GM23338 (cell line): ENCODE measurements around the gene SFXN5. TPM values are rescaled to one million over a fixed set of nuclear protein-coding genes. Genes with fewer than 3 reads are reported as not detected.

ENCODE experiments used
- ATAC-seq: fragments of 200-7000 bp; cut with Tn5 transposase; 3 replicates; pipeline ENCODE4 v1.9.1; 2020
- DNase-seq: peaks from one replicate; pipeline ENCODE4 v3.0.0-alpha.2; 2015; ENCODE audit warnings: low spot score
- H2AFZ ChIP-seq: fragments of 200-600 bp; sonication (generic); 2 replicates; pipeline ENCODE4 v1.8.0; 2016; ENCODE audit warnings: antibody characterized with exemption, mild to moderate bottlenecking, moderate library complexity
- H3F3A ChIP-seq: fragments of 200-600 bp; sonication (generic); replicated peaks from 2 replicates; pipeline ENCODE4 v1.8.0; 2017; ENCODE audit warnings: antibody characterized with exemption, mixed run types, low read depth
- H3K27ac ChIP-seq: fragments of 200-600 bp; sonication (generic); 2 replicates; pipeline ENCODE4 v1.6.1; 2016; ENCODE audit warnings: low read depth
- H3K27me3 ChIP-seq: fragments of 200-600 bp; sonication (generic); 2 replicates; pipeline ENCODE4 v1.8.0; 2016; ENCODE audit warnings: mild to moderate bottlenecking, mixed run types, moderate library complexity; ENCODE audit not compliant: insufficient read depth
- H3K36me3 ChIP-seq: fragments of 200-600 bp; sonication (generic); 2 replicates; pipeline ENCODE4 v1.8.0; 2016; ENCODE audit warnings: mild to moderate bottlenecking; ENCODE audit not compliant: insufficient read depth
- H3K4me1 ChIP-seq: fragments of 200-600 bp; sonication (generic); 2 replicates; pipeline ENCODE4 v1.8.0; 2016; ENCODE audit warnings: mild to moderate bottlenecking, moderate library complexity; ENCODE audit not compliant: insufficient read depth
- H3K4me2 ChIP-seq: fragments of 200-600 bp; sonication (generic); 2 replicates; pipeline ENCODE4 v1.7.1; 2017; ENCODE audit warnings: mixed run types
- H3K4me3 ChIP-seq: fragments of 200-600 bp; sonication (generic); 2 replicates; pipeline ENCODE4 v1.6.1; 2016; ENCODE audit warnings: mixed run types
- H3K79me2 ChIP-seq: fragments of 200-600 bp; sonication (generic); replicated peaks from 2 replicates; pipeline ENCODE4 v1.8.0; 2017; ENCODE audit warnings: mild to moderate bottlenecking; ENCODE audit not compliant: insufficient read depth
- H3K9me2 ChIP-seq: fragments of 200-600 bp; sonication (generic); 2 replicates; pipeline ENCODE4 v1.8.0; 2017; ENCODE audit not compliant: insufficient read depth
- H4K20me1 ChIP-seq: fragments of 200-600 bp; sonication (generic); replicated peaks from 2 replicates; pipeline ENCODE4 v1.8.0; 2017; ENCODE audit warnings: mild to moderate bottlenecking; ENCODE audit not compliant: insufficient read depth
- H3K27ac Mint-ChIP-seq: 2 replicates; pipeline ENCODE4 v1.8.0; 2020; ENCODE audit warnings: inconsistent platforms, mild to moderate bottlenecking, moderate library complexity, mixed read lengths
- H3K27me3 Mint-ChIP-seq: 3 replicates; pipeline ENCODE4 v1.8.0; 2022; ENCODE audit warnings: low read depth, mild to moderate bottlenecking, moderate library complexity, mixed read lengths, inconsistent platforms; ENCODE audit not compliant: insufficient read depth, poor library complexity
- H3K36me3 Mint-ChIP-seq: 3 replicates; pipeline ENCODE4 v1.8.0; 2021; ENCODE audit warnings: low read depth, mild to moderate bottlenecking, inconsistent platforms, moderate library complexity, mixed read lengths
- H3K4me1 Mint-ChIP-seq: 3 replicates; pipeline ENCODE4 v1.8.0; 2020; ENCODE audit warnings: mild to moderate bottlenecking, inconsistent platforms, mixed read lengths
- H3K4me3 Mint-ChIP-seq: 3 replicates; pipeline ENCODE4 v1.8.0; 2021; ENCODE audit warnings: moderate library complexity, mild to moderate bottlenecking, inconsistent platforms, mixed read lengths
- H3K9me3 Mint-ChIP-seq: 3 replicates; pipeline ENCODE4 v1.8.0; 2020; ENCODE audit warnings: moderate library complexity, mild to moderate bottlenecking, inconsistent platforms, mixed read lengths
- CTCF ChIP-seq, 2 experiments: fragments of 200-600 bp in 1 of 2; sonication (generic) in 1 of 2; conservative IDR thresholded peaks; 2 replicates each; pipeline versions ENCODE4 v1.5.1 to v1.6.1; 2016 to 2017; ENCODE audit warnings: antibody characterized with exemption in 2 of 2, low read depth in 2 of 2, mild to moderate bottlenecking in 2 of 2, moderate library complexity in 1 of 2
- ZNF462 ChIP-seq: fragments of 250-450 bp; sonication (Bioruptor Pico); IDR thresholded peaks from 2 replicates; pipeline ENCODE4 v1.5.0; 2020; ENCODE audit warnings: mild to moderate bottlenecking, moderate library complexity
- polyA plus RNA-seq: library from polyadenylated mRNA; unstranded; fragments of >200 nt; fragmentation: Nextera tagmentation; extraction: Ambion mirVana; gene quantifications from 2 replicates; pipeline ENCODE4 v1.2.1, GENCODE V29; 2016
- total RNA-seq: library from RNA; depleted of rRNA; stranded (reverse); fragments of >200 nt; shearing (Covaris generic); gene quantifications from 2 replicates; pipeline ENCODE4 v1.2.3, GENCODE V29; 2014

The SFXN5 gene
- total and polyA plus RNA-seq, 2 experiments from 2014 or later, result 23.6 to 25.8 TPM

DNA sequence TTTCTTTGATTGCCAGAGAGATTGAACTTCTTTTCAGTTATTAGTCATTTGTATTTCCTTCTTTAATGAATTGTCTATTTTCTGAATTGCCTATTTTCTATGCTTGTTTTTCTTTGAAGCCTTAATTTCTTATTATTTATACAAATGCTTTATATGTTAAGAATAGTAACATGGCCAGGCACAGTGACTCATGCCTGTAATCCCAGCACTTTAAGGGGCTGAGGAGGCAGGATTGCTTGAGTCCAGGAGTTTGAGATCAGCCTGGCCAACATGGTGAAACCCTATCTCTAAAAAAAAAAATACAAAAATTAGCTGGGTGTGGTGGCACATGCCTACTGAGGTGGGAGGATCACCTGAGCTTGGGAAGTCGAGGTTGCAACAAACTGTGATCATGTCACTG lies 45.9 kb upstream of the SFXN5 start:
- Histone ChIP-seq H2AFZ (no peak overlapping the region), H3K4me1 (peaks cover 4% of the 10 kb centered on the region; the same call in 1 of the 2 replicates), H3F3A (0 out of 2 replicates have a peak, but pooled peaks cover 5% of the 10 kb centered on the region), H3K36me3 (no peaks in the 10 kb centered on the region; the same call in 1 of the 2 replicates), H3K4me2 (no peak overlapping the region), H3K27me3 (peaks cover 20% of the 10 kb centered on the region), H3K4me3 (no peak overlapping the region), H4K20me1 (no peaks in the 10 kb centered on the region), H3K27ac (no peak overlapping the region), H3K9me2 (no peaks in the 10 kb centered on the region), H3K79me2 (no peaks in the 10 kb centered on the region)
- H3K9me3 Mint-ChIP-seq, result peaks cover 8% of the 10 kb centered on the region; the same call in 1 of the 3 replicates
- peaks cover 15% of the 10 kb centered on the region for H3K27me3 Mint-ChIP-seq
- TF ChIP-seq ZNF462 (CRISPR knock-in tag) (no peak), CTCF (conservative IDR thresholded peaks at IDR 0.05; ENCODE audit: low read depth in 2 of 2) (no peak)
- H3K27ac Mint-ChIP-seq, result no peak overlapping the region
- ATAC-seq (no peak), DNase-seq (no peak)
- H3K4me1 Mint-ChIP-seq, result no peaks in the 10 kb centered on the region
- H3K36me3 Mint-ChIP-seq, result peaks cover 11% of the 10 kb centered on the region; the same call in 2 of the 3 replicates
- H3K4me3 Mint-ChIP-seq, result no peak overlapping the region
